PFSK-1 (cell line): ENCODE results near the gene SYNE3.

Experiments
- FOXP2 ChIP-seq: optimal IDR thresholded peaks from 2 replicates; pipeline ENCODE3; 2011; ENCODE audit warnings: borderline replicate concordance, control low read depth, inconsistent platforms; ENCODE audit not compliant: insufficient read depth; ENCODE audit errors: extremely low read length, extremely low read depth
- POLR2AphosphoS5 ChIP-seq: IDR thresholded peaks from 2 replicates; pipeline ENCODE4 v1.6.1; 2012; ENCODE audit warnings: low read depth, mild to moderate bottlenecking, control low read depth, low read length, moderate library complexity
- SIN3A ChIP-seq: IDR thresholded peaks from 2 replicates; pipeline ENCODE4 v1.6.1; 2012; ENCODE audit warnings: mild to moderate bottlenecking, low read length, moderate library complexity, borderline replicate concordance; ENCODE audit not compliant: insufficient read depth
- TAF1 ChIP-seq: IDR thresholded peaks from 2 replicates; pipeline ENCODE4 v1.6.1; 2012; ENCODE audit warnings: low read length, control low read depth, borderline replicate concordance; ENCODE audit not compliant: insufficient read depth
- TF ChIP-seq, protein P1 (sequence below), 2 experiments: IDR thresholded peaks; 2 replicates each; pipeline versions ENCODE4 v1.6.1 to v1.8.0; 2011 to 2012; ENCODE audit warnings: low read depth in 2 of 2, low read length in 2 of 2, control low read depth in 1 of 2, inconsistent platforms in 1 of 2, mild to moderate bottlenecking in 1 of 2, moderate library complexity in 1 of 2; ENCODE audit not compliant: insufficient read depth in 1 of 2

The SYNE3 gene

DNA sequence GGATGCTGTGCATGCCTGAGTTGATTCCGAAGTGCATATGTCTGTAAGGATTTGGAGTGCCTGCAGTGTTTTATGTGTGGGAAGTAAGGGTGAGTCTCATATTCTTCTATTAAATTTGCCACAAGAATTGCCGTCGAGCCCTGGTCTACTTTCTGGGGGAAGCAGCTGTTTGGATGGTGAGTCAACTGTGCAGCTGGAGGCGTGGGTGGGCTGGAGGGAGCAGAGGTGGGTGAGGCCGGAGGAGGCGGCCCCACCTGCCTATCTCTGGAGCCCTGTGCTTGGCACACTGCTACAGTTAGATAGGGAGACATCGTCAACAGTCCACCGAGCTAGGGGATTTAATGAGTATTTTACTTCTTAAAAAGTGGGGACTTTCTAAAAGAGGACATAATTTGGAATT lies 28.1 kb upstream of the SYNE3 start:
- TF ChIP-seq POLR2AphosphoS5 = no peak
- TF ChIP-seq, protein P1, sequence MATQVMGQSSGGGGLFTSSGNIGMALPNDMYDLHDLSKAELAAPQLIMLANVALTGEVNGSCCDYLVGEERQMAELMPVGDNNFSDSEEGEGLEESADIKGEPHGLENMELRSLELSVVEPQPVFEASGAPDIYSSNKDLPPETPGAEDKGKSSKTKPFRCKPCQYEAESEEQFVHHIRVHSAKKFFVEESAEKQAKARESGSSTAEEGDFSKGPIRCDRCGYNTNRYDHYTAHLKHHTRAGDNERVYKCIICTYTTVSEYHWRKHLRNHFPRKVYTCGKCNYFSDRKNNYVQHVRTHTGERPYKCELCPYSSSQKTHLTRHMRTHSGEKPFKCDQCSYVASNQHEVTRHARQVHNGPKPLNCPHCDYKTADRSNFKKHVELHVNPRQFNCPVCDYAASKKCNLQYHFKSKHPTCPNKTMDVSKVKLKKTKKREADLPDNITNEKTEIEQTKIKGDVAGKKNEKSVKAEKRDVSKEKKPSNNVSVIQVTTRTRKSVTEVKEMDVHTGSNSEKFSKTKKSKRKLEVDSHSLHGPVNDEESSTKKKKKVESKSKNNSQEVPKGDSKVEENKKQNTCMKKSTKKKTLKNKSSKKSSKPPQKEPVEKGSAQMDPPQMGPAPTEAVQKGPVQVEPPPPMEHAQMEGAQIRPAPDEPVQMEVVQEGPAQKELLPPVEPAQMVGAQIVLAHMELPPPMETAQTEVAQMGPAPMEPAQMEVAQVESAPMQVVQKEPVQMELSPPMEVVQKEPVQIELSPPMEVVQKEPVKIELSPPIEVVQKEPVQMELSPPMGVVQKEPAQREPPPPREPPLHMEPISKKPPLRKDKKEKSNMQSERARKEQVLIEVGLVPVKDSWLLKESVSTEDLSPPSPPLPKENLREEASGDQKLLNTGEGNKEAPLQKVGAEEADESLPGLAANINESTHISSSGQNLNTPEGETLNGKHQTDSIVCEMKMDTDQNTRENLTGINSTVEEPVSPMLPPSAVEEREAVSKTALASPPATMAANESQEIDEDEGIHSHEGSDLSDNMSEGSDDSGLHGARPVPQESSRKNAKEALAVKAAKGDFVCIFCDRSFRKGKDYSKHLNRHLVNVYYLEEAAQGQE (IDR thresholded peaks at IDR 0.05; ENCODE audit: insufficient read depth in 1 of 2, low read depth in 2 of 2, low read length in 2 of 2) = no peak
- TF ChIP-seq FOXP2 = no peak
- no peak for TF ChIP-seq SIN3A
- TF ChIP-seq TAF1 = no peak

GRCh38 chr14:95543021-95543420 lies 26.6 kb upstream of the SYNE3 start:
- no peak for TF ChIP-seq POLR2AphosphoS5
- no peak for TF ChIP-seq FOXP2
- TF ChIP-seq, protein P1 (IDR thresholded peaks at IDR 0.05; ENCODE audit: insufficient read depth in 1 of 2, low read depth in 2 of 2, low read length in 2 of 2) = no peak
- no peak for TF ChIP-seq TAF1
- no peak for TF ChIP-seq SIN3A

- no peak for TF ChIP-seq TAF1
- TF ChIP-seq FOXP2 = no peak
- TF ChIP-seq SIN3A = no peak
- no peak for TF ChIP-seq POLR2AphosphoS5
Measured at GRCh38 chr14:95541932-95542930, 25.8 kb upstream of the SYNE3 start.

- TF ChIP-seq SIN3A (no peak), TAF1 (no peak), POLR2AphosphoS5 (no peak), FOXP2 (no peak)
- TF ChIP-seq, protein P1 (IDR thresholded peaks at IDR 0.05; ENCODE audit: insufficient read depth in 1 of 2, low read depth in 2 of 2, low read length in 2 of 2) = no peak
Measured at GRCh38 chr14:95541346-95541745, 24.9 kb upstream of the SYNE3 start.

GRCh38 chr14:95540236-95540855 lies 23.9 kb upstream of the SYNE3 start:
- TF ChIP-seq FOXP2 = no peak
- TF ChIP-seq TAF1 = no peak
- TF ChIP-seq POLR2AphosphoS5 = no peak
- no peak for TF ChIP-seq SIN3A
- TF ChIP-seq, protein P1 (IDR thresholded peaks at IDR 0.05; ENCODE audit: insufficient read depth in 1 of 2, low read depth in 2 of 2, low read length in 2 of 2) = no peak
